H1 (cell line): Measurements from ENCODE around the gene UNK. TPM values are rescaled to one million over a fixed set of nuclear protein-coding genes. Genes with fewer than 3 reads are reported as not detected.

ENCODE experiments used
- CHD7 ChIP-seq: fragments of 300-600 bp; sonication (generic); IDR thresholded peaks from 2 replicates; pipeline ENCODE4 v1.7.1; 2012; ENCODE audit warnings: low read length, moderate library complexity, mild to moderate bottlenecking, inconsistent platforms; ENCODE audit not compliant: insufficient replicate concordance
- polyA plus RNA-seq, 7 experiments: library from polyadenylated mRNA; depleted of rRNA in 3 of 7; stranded (reverse) in 5 of 7; unstranded in 2 of 7; fragments of >200 nt in 5 of 7; fragments of 200-250 nt in 2 of 7; gene quantifications; 1 replicate in 5 of 7; 2 replicates in 1 of 7; 4 replicates in 1 of 7; pipeline versions ENCODE4 v1.2.1 to v1.2.3, GENCODE V29; 2011 to 2013; ENCODE audit warnings: missing spikeins in 2 of 7, mixed read lengths in 2 of 7
- total RNA-seq: library from RNA; stranded (reverse); fragmentation: NEBNext Ultra II Directional; extraction: Animal tissue kit (Norgen Biotek cat#: 25700); gene quantifications from 2 replicates; pipeline ENCODE4 v1.2.1, GENCODE V29; 2021

The UNK gene
- total and polyA plus RNA-seq, 2 of the 8 experiments (the other 6 are each of a cell fraction or from before 2014, with no cell fraction given): 24.2 to 33.3 TPM

- no peak for TF ChIP-seq CHD7
Measured at GRCh38 chr17:75774471-75774990, 10.1 kb upstream of the UNK start (continued).
